ENCODE measurements around the gene SCMH1.

Gene SCMH1

DNA sequence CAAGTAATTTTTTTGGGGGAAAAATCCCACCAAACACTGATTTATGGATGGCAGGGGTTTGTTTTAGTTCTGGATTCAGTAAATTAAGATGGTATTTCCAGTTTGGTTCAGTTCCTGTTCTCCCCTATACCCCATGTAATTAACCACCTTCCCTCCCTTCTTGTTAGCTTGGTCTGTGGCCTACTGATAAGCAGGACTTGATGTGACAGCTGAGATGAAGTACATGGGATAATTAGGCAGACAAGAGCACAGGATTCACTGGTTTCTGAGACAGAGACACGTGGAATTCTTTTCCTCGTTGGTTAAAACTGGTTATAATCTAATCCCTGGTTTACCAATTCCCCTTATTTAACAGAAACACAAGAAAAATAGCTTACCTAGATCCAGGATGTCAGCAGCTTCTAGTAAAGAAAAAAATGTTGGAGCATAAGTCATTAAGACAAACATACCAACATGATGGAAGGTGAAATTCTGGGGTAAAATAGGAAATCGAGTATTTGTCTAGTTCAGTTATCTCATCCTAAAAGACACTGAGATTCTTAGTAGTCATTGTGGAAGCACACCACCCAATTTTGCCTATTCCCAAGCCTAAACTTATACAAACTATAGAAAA lies 81.5 kb downstream of the SCMH1 start:
- H3K27me3 ChIP-seq (ENCODE audit: insufficient read depth, poor library complexity, severe bottlenecking) = no peaks in the 10 kb centered on the region
- peaks cover 8% of the 10 kb centered on the region for H3K4me1 ChIP-seq (ENCODE audit: insufficient read depth, poor library complexity, severe bottlenecking)
- no peak overlapping the region for H3K4me3 ChIP-seq (ENCODE audit: severe bottlenecking)
- H3K27ac ChIP-seq (ENCODE audit: poor library complexity, severe bottlenecking) = no peak overlapping the region
- ATAC-seq (ENCODE audit: low read depth) (no peak), DNase-seq (ENCODE audit: low spot score) (no peak)
- TF ChIP-seq, protein P1, sequence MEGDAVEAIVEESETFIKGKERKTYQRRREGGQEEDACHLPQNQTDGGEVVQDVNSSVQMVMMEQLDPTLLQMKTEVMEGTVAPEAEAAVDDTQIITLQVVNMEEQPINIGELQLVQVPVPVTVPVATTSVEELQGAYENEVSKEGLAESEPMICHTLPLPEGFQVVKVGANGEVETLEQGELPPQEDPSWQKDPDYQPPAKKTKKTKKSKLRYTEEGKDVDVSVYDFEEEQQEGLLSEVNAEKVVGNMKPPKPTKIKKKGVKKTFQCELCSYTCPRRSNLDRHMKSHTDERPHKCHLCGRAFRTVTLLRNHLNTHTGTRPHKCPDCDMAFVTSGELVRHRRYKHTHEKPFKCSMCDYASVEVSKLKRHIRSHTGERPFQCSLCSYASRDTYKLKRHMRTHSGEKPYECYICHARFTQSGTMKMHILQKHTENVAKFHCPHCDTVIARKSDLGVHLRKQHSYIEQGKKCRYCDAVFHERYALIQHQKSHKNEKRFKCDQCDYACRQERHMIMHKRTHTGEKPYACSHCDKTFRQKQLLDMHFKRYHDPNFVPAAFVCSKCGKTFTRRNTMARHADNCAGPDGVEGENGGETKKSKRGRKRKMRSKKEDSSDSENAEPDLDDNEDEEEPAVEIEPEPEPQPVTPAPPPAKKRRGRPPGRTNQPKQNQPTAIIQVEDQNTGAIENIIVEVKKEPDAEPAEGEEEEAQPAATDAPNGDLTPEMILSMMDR (IDR thresholded peaks at IDR 0.05; ENCODE audit: poor library complexity, severe bottlenecking) = no peak
- no peaks in the 10 kb centered on the region for H3K36me3 ChIP-seq (ENCODE audit: low read depth)
- no peaks in the 10 kb centered on the region for H3K9me3 ChIP-seq (ENCODE audit: severe bottlenecking)

DNA sequence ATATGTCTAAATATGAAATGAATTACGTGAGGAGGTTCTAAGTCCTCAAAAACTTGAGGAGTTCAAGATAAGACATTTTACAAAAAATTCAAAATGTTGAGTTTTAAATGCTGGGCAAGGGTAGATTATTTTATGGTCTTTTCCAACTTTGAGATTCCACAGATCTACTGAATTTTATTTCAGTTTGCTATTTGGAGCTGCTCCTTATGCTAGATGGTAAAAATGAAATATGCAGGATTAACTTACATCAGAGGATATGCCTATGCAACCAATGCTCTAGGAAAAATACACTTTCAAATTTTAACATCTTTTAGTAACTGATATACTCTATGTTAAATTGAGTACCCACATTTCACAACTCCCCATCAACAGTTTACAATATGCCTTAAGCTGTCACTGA lies 83.1 kb downstream of the SCMH1 start:
- Histone ChIP-seq H3K27me3 (ENCODE audit: insufficient read depth, poor library complexity, severe bottlenecking) (no peaks in the 10 kb centered on the region), H3K36me3 (ENCODE audit: low read depth) (peaks cover 14% of the 10 kb centered on the region), H3K4me1 (ENCODE audit: insufficient read depth, poor library complexity, severe bottlenecking) (peaks cover 19% of the 10 kb centered on the region), H3K9me3 (ENCODE audit: severe bottlenecking) (no peaks in the 10 kb centered on the region), H3K27ac (ENCODE audit: poor library complexity, severe bottlenecking) (no peak overlapping the region), H3K4me3 (ENCODE audit: severe bottlenecking) (no peak overlapping the region)
- TF ChIP-seq, protein P1 (IDR thresholded peaks at IDR 0.05; ENCODE audit: poor library complexity, severe bottlenecking) = no peak
- no peak for DNase-seq (ENCODE audit: low spot score)
- ATAC-seq (ENCODE audit: low read depth) = no peak

DNA sequence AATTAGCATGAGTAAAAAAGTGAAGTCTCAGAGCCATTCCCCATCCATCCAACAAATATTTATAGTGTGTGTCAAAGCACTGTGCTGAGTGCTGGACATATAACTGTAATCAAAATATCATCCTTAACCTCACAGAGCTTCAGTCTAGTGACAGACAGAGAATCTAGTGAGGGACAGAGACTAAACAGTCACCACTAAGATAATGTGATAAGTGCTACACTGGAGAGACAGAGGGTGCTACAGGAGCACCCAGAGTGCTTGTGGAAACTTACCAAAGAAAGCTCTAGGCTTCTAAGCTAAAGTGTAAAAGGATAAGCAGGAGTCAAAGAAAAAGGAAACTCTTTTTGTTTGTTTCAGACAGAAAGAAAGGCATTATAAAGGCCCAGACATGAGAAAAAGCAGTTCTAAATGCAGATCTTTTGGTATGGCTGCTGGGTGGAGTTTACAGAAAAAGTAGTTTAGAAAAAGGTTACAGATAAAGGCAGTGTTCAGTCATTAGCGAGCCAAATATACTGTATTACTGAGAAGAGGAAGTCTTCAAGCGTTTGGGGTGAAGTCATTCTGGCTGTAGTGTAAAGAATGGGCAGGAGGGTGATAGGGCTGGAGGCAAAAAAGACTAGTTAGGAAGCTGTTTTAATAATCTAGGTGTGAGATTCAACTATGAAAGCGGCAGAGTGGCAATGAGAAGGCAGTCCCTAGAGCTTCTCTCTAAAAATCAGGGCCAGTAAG lies 83.8 kb downstream of the SCMH1 start:
- H3K27me3 ChIP-seq (ENCODE audit: insufficient read depth, poor library complexity, severe bottlenecking) = no peaks in the 10 kb centered on the region
- peaks cover 14% of the 10 kb centered on the region for H3K36me3 ChIP-seq (ENCODE audit: low read depth)
- H3K4me1 ChIP-seq (ENCODE audit: insufficient read depth, poor library complexity, severe bottlenecking) = peaks cover 25% of the 10 kb centered on the region
- no peak overlapping the region for H3K4me3 ChIP-seq (ENCODE audit: severe bottlenecking)
- no peak overlapping the region for H3K27ac ChIP-seq (ENCODE audit: poor library complexity, severe bottlenecking)
- no peak for ATAC-seq (ENCODE audit: low read depth)
- no peaks in the 10 kb centered on the region for H3K9me3 ChIP-seq (ENCODE audit: severe bottlenecking)
- TF ChIP-seq, protein P1 (IDR thresholded peaks at IDR 0.05; ENCODE audit: poor library complexity, severe bottlenecking) = no peak
- DNase-seq (ENCODE audit: low spot score) = no peak

DNA sequence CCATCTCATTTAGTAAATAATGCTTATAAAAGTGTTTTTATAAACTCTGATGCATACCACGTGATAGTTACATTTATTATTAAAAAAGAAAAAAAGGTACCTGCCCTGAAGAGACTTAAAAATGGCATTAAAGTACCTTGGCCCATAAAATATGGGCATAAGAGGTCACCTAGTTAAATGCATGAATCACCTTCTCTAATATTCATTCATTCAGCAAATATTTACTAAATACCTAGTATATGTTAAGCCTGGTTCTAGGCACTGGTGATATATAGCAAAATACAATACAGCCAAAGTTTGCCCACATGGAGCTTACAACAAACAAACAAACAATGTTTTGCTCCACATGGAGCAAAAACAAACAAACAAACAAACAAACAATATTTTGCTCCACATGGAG lies 87.0 kb downstream of the SCMH1 start:
- TF ChIP-seq, protein P1 (IDR thresholded peaks at IDR 0.05; ENCODE audit: poor library complexity, severe bottlenecking) = no peak
- DNase-seq (ENCODE audit: low spot score) (no peak), ATAC-seq (ENCODE audit: low read depth) (no peak)
- no peak overlapping the region for H3K4me3 ChIP-seq (ENCODE audit: severe bottlenecking)
- H3K27ac ChIP-seq (ENCODE audit: poor library complexity, severe bottlenecking) = peak overlapping the region; percentile 87
- no peaks in the 10 kb centered on the region for H3K9me3 ChIP-seq (ENCODE audit: severe bottlenecking)
- H3K4me1 ChIP-seq (ENCODE audit: insufficient read depth, poor library complexity, severe bottlenecking) = peaks cover 50% of the 10 kb centered on the region
- H3K27me3 ChIP-seq (ENCODE audit: insufficient read depth, poor library complexity, severe bottlenecking) = no peaks in the 10 kb centered on the region
- peaks cover 19% of the 10 kb centered on the region for H3K36me3 ChIP-seq (ENCODE audit: low read depth)

DNA sequence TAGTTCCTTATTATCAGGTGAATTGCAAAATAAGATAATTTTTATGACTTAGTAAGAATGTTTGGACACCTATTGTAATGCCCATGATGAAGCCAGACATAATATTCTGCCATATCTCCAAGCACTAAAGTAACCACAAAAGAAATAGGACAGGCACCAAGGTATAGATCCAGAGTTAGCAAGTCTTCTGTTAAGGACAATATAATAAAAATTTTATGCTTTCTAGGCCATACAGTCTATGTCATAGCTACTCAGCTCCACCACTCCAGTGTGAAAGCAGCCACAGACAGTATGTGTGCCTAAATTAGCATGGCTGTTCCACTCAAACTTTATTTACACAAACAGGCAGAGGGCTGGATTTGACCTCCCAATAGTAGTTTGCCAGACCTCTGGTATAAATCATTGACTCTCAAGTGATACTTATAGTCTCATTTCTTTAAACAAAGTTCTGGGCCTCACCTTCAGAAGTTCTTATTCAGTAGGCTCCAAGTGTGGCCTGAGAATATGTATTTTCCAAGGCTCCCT lies 88.3 kb downstream of the SCMH1 start:
- TF ChIP-seq, protein P1 (IDR thresholded peaks at IDR 0.05; ENCODE audit: poor library complexity, severe bottlenecking) = no peak
- peaks cover 29% of the 10 kb centered on the region for H3K36me3 ChIP-seq (ENCODE audit: low read depth)
- H3K4me3 ChIP-seq (ENCODE audit: severe bottlenecking) = no peak overlapping the region
- peaks cover 50% of the 10 kb centered on the region for H3K4me1 ChIP-seq (ENCODE audit: insufficient read depth, poor library complexity, severe bottlenecking)
- no peak for ATAC-seq (ENCODE audit: low read depth)
- no peaks in the 10 kb centered on the region for H3K9me3 ChIP-seq (ENCODE audit: severe bottlenecking)
- H3K27me3 ChIP-seq (ENCODE audit: insufficient read depth, poor library complexity, severe bottlenecking) = no peaks in the 10 kb centered on the region
- no peak for DNase-seq (ENCODE audit: low spot score)
- peak overlapping the region; percentile 87 for H3K27ac ChIP-seq (ENCODE audit: poor library complexity, severe bottlenecking)

Data from RWPE2 (cell line).